Activated CD8-positive, alpha-beta T cell treated with anti-CD3 and anti-CD28 coated beads, Interleukin-2, amount 10 ng/mL, durations not matched to agents 7 days and 5 days (primary cell): ENCODE data around the gene RNF44. TPM values are rescaled to one million over a fixed set of nuclear protein-coding genes. Genes with fewer than 3 reads are reported as not detected.

Source experiments
- ATAC-seq: fragments of 150-1000 bp; cut with Tn5 transposase; one replicate; pipeline ENCODE4 v1.10.0; 2021; ENCODE audit warnings: moderate library complexity
- CTCF ChIA-PET: fragments of 350-600 bp; sonication (Branson Sonifier 250); formaldehyde crosslinking; loops from one replicate; lab custom pipeline; 2021; ENCODE audit warnings: antibody characterized with exemption; lab: Charles Lee
- POLR2A ChIA-PET: fragments of 350-600 bp; sonication (Branson Sonifier 250); formaldehyde crosslinking; loops from one replicate; lab custom pipeline; 2021; ENCODE audit warnings: antibody characterized with exemption; lab: Charles Lee
- DNase-seq: peaks from one replicate; pipeline ENCODE4 v3.0.0-alpha.2; 2020
- H3K27ac Mint-ChIP-seq: one replicate; pipeline ENCODE4 v1.8.0; 2021; ENCODE audit warnings: mild to moderate bottlenecking, mixed read lengths
- H3K27me3 Mint-ChIP-seq: one replicate; pipeline ENCODE4 v1.8.0; 2021; ENCODE audit warnings: low read depth, mixed read lengths
- H3K36me3 Mint-ChIP-seq: one replicate; pipeline ENCODE4 v1.8.0; 2021; ENCODE audit warnings: low read depth, mixed read lengths
- H3K4me1 Mint-ChIP-seq: one replicate; pipeline ENCODE4 v1.8.0; 2021; ENCODE audit warnings: low read depth, mixed read lengths
- H3K4me3 Mint-ChIP-seq: one replicate; pipeline ENCODE4 v1.8.0; 2021; ENCODE audit warnings: mild to moderate bottlenecking, mixed read lengths
- H3K9me3 Mint-ChIP-seq: one replicate; pipeline ENCODE4 v1.8.0; 2022; ENCODE audit warnings: mixed read lengths; ENCODE audit not compliant: insufficient read depth
- total RNA-seq, 2 experiments: library from RNA; stranded (reverse); gene quantifications; one replicate each; pipeline ENCODE4 v1.2.3, GENCODE V29; 2021

Gene RNF44
- total RNA-seq, 2 experiments from 2014 or later, result 88.3 to 92.7 TPM

GRCh38 chr5:176534640-176535039, 2.6 kb downstream of the RNF44 start:
- no peak for ATAC-seq
- H3K4me3 Mint-ChIP-seq, result peak overlapping the region; percentile 95
- peaks cover 62% of the 10 kb centered on the region for H3K4me1 Mint-ChIP-seq
- peak overlapping the region; percentile 99 for H3K27ac Mint-ChIP-seq
- ChIA-PET CTCF (interaction anchor here (1.5 to 8.5 kb wide), 4 partner anchors 8 to 118 kb away, joined by 5 to 65 read pairs (median 24); partner anchors contain the start of genes CLTB and FAF2), POLR2A (interaction anchor here (1.0 to 3.7 kb wide), 7 partner anchors 9 to 118 kb away, joined by 3 to 35 read pairs (median 5); partner anchors contain the start of genes CLTB and FAF2)
- no peaks in the 10 kb centered on the region for H3K9me3 Mint-ChIP-seq
- peaks cover 49% of the 10 kb centered on the region for H3K36me3 Mint-ChIP-seq
- H3K27me3 Mint-ChIP-seq, result no peaks in the 10 kb centered on the region
- no peak for DNase-seq

- peak overlapping the region; percentile 99 for H3K27ac Mint-ChIP-seq
- H3K4me1 Mint-ChIP-seq, result peaks cover 62% of the 10 kb centered on the region
- peaks cover 55% of the 10 kb centered on the region for H3K36me3 Mint-ChIP-seq
- no peaks in the 10 kb centered on the region for H3K9me3 Mint-ChIP-seq
- H3K27me3 Mint-ChIP-seq, result no peaks in the 10 kb centered on the region
- DNase-seq (peak; percentile 76), ATAC-seq (peak; percentile 7)
- CTCF ChIA-PET, result interaction anchor here (0.7 to 8.5 kb wide), 9 partner anchors 9 to 805 kb away, joined by 3 to 65 read pairs (median 5); partner anchors contain the start of genes CLTB, FAF2 and TSPAN17
- H3K4me3 Mint-ChIP-seq, result peak overlapping the region; percentile 95
- POLR2A ChIA-PET, result interaction anchor here (0.9 to 3.7 kb wide), 10 partner anchors 9 to 145 kb away, joined by 3 to 35 read pairs (median 4); partner anchors contain the start of genes CLTB and FAF2
Observed at GRCh38 chr5:176533894-176534611, 3.1 kb downstream of the RNF44 start.

GRCh38 chr5:176533390-176533789, 3.8 kb downstream of the RNF44 start:
- CTCF ChIA-PET, result interaction anchor here (0.6 to 8.5 kb wide), 9 partner anchors 8 to 804 kb away, joined by 3 to 65 read pairs (median 4); partner anchors contain the start of genes CLTB, FAF2 and TSPAN17
- Mint-ChIP-seq H3K9me3 (no peaks in the 10 kb centered on the region), H3K27ac (peak overlapping the region; percentile 99), H3K4me3 (peak overlapping the region; percentile 95), H3K36me3 (peaks cover 57% of the 10 kb centered on the region), H3K4me1 (peaks cover 60% of the 10 kb centered on the region), H3K27me3 (no peaks in the 10 kb centered on the region)
- DNase-seq (no peak), ATAC-seq (no peak)
- POLR2A ChIA-PET, result interaction anchor here (0.9 to 3.7 kb wide), 9 partner anchors 10 to 144 kb away, joined by 3 to 35 read pairs (median 3); partner anchors contain the start of genes CLTB and FAF2

- POLR2A ChIA-PET, result interaction anchor here (0.9 to 3.7 kb wide), 4 partner anchors 10 to 144 kb away, joined by 3 to 35 read pairs (median 10); partner anchors contain the start of gene FAF2
- CTCF ChIA-PET, result interaction anchor here (1.2 to 8.5 kb wide), 4 partner anchors 10 to 102 kb away, joined by 4 to 65 read pairs (median 22); partner anchors contain the start of gene FAF2
- H3K4me1 Mint-ChIP-seq, result peaks cover 61% of the 10 kb centered on the region
- DNase-seq (no peak), ATAC-seq (no peak)
- peak overlapping the region; percentile 99 for H3K27ac Mint-ChIP-seq
- peaks cover 63% of the 10 kb centered on the region for H3K36me3 Mint-ChIP-seq
- peak overlapping the region; percentile 95 for H3K4me3 Mint-ChIP-seq
- H3K27me3 Mint-ChIP-seq, result no peaks in the 10 kb centered on the region
- H3K9me3 Mint-ChIP-seq, result no peaks in the 10 kb centered on the region
Observed at GRCh38 chr5:176532795-176533194, 4.4 kb downstream of the RNF44 start.

GRCh38 chr5:176531902-176532493, 5.2 kb downstream of the RNF44 start:
- no peak for DNase-seq
- H3K4me3 Mint-ChIP-seq, result peak overlapping the region; percentile 89
- POLR2A ChIA-PET, result interaction anchor here (0.7 to 3.9 kb wide), 4 partner anchors 11 to 901 kb away, joined by 3 to 34 read pairs (median 12); partner anchors contain the start of gene FAF2
- H3K4me1 Mint-ChIP-seq, result peaks cover 69% of the 10 kb centered on the region
- peak overlapping the region; percentile 96 for H3K27ac Mint-ChIP-seq
- CTCF ChIA-PET, result interaction anchor here (1.0 to 8.5 kb wide), 5 partner anchors 9 to 127 kb away, joined by 3 to 65 read pairs (median 4); partner anchors contain the start of gene FAF2
- ATAC-seq, result no peak
- H3K9me3 Mint-ChIP-seq, result no peaks in the 10 kb centered on the region
- H3K27me3 Mint-ChIP-seq, result no peaks in the 10 kb centered on the region
- peaks cover 69% of the 10 kb centered on the region for H3K36me3 Mint-ChIP-seq

- no peaks in the 10 kb centered on the region for H3K27me3 Mint-ChIP-seq
- peaks cover 69% of the 10 kb centered on the region for H3K4me1 Mint-ChIP-seq
- CTCF ChIA-PET, result interaction anchor here (1.0 to 8.5 kb wide), 7 partner anchors 7 to 127 kb away, joined by 3 to 65 read pairs (median 4); partner anchors contain the start of gene FAF2
- peaks cover 73% of the 10 kb centered on the region for H3K36me3 Mint-ChIP-seq
- DNase-seq, result peak; percentile 50
- peak overlapping the region; percentile 96 for H3K27ac Mint-ChIP-seq
- no peaks in the 10 kb centered on the region for H3K9me3 Mint-ChIP-seq
- peak overlapping the region; percentile 89 for H3K4me3 Mint-ChIP-seq
- ATAC-seq, result peak; percentile 13
- POLR2A ChIA-PET, result interaction anchor here (2.4 to 3.9 kb wide), 2 partner anchors 12 to 83 kb away, joined by 9 to 34 read pairs; partner anchors contain the start of gene FAF2
Observed at GRCh38 chr5:176530983-176531901, 6.0 kb downstream of the RNF44 start.

- Mint-ChIP-seq H3K36me3 (peaks cover 69% of the 10 kb centered on the region), H3K27me3 (no peaks in the 10 kb centered on the region), H3K4me3 (peak overlapping the region; percentile 89), H3K9me3 (no peaks in the 10 kb centered on the region), H3K27ac (peak overlapping the region; percentile 96), H3K4me1 (peaks cover 67% of the 10 kb centered on the region)
- no peak for DNase-seq
- ChIA-PET CTCF (interaction anchor here (0.9 to 8.5 kb wide), 10 partner anchors 8 to 128 kb away, joined by 3 to 65 read pairs (median 4); partner anchors contain the start of genes CLTB and FAF2), POLR2A (interaction anchor here (0.8 to 3.9 kb wide), 7 partner anchors 7 to 141 kb away, joined by 3 to 34 read pairs (median 4); partner anchors contain the start of genes CLTB and FAF2)
- ATAC-seq, result no peak
Observed at GRCh38 chr5:176530393-176530982, 6.7 kb downstream of the RNF44 start.

- peak overlapping the region; percentile 85 for H3K27ac Mint-ChIP-seq
- ChIA-PET CTCF (interaction anchor here (0.8 to 8.5 kb wide), 7 partner anchors 9 to 113 kb away, joined by 3 to 65 read pairs (median 5); partner anchors contain the start of genes CLTB and FAF2), POLR2A (interaction anchor here (0.8 to 3.9 kb wide), 7 partner anchors 8 to 140 kb away, joined by 3 to 34 read pairs (median 4); partner anchors contain the start of genes CLTB and FAF2)
- DNase-seq, result peak; percentile 85
- peak overlapping the region; percentile 79 for H3K4me3 Mint-ChIP-seq
- H3K4me1 Mint-ChIP-seq, result peaks cover 60% of the 10 kb centered on the region
- ATAC-seq, result peak; percentile 58
- H3K27me3 Mint-ChIP-seq, result no peaks in the 10 kb centered on the region
- H3K9me3 Mint-ChIP-seq, result no peaks in the 10 kb centered on the region
- peaks cover 66% of the 10 kb centered on the region for H3K36me3 Mint-ChIP-seq
Observed at GRCh38 chr5:176529741-176530141, 7.5 kb downstream of the RNF44 start.

- H3K9me3 Mint-ChIP-seq, result no peaks in the 10 kb centered on the region
- H3K27ac Mint-ChIP-seq, result peak overlapping the region; percentile 85
- ATAC-seq (no peak), DNase-seq (no peak)
- POLR2A ChIA-PET, result interaction anchor here (0.8 to 3.9 kb wide), 7 partner anchors 9 to 140 kb away, joined by 3 to 34 read pairs (median 4); partner anchors contain the start of genes CLTB and FAF2
- peaks cover 55% of the 10 kb centered on the region for H3K4me1 Mint-ChIP-seq
- peak overlapping the region; percentile 79 for H3K4me3 Mint-ChIP-seq
- no peaks in the 10 kb centered on the region for H3K27me3 Mint-ChIP-seq
- H3K36me3 Mint-ChIP-seq, result peaks cover 61% of the 10 kb centered on the region
- CTCF ChIA-PET, result interaction anchor here (0.8 to 2.5 kb wide), 6 partner anchors 9 to 113 kb away, joined by 3 to 10 read pairs (median 4); partner anchors contain the start of genes CLTB and FAF2
Observed at GRCh38 chr5:176529116-176529740, 8.0 kb downstream of the RNF44 start.
